Measurements from ENCODE around the gene POU2F1. TPM values are rescaled to one million over a fixed set of nuclear protein-coding genes. Genes with fewer than 3 reads are reported as not detected.

Gene POU2F1
- total and polyA plus RNA-seq, 8 donors, result 1.4 to 7.3 (median 5.8) TPM

- DNase-seq, result no peak
- H3K27me3 ChIP-seq, result no peaks in the 10 kb centered on the region
- peaks cover 0 to 8% (median 0%) of the 10 kb centered on the region in 3 donors for H3K4me1 ChIP-seq
- no peak overlapping the region for H3K27ac ChIP-seq
- intact Hi-C loops (cut with DNase I), result loop anchor here in 1 of 3 donors (5.0 kb wide), 1 partner anchor 175 kb away; no protein-coding TSS in a partner anchor
- TF ChIP-seq CTCF (IDR thresholded peaks at IDR 0.05), result no peak
- ATAC-seq, result no peak
- no peaks in the 10 kb centered on the region for H3K36me3 ChIP-seq
- no peak for FAIRE-seq
- H3K9me3 ChIP-seq, result no peaks in the 10 kb centered on the region
- no peak overlapping the region for H3K4me3 ChIP-seq
Observed at GRCh38 chr1:167266965-167267364, 46.3 kb downstream of the POU2F1 start.

GRCh38 chr1:167268347-167268787 is 47.7 kb downstream of the POU2F1 start:
- no peaks in the 10 kb centered on the region for H3K36me3 ChIP-seq
- FAIRE-seq, result no peak
- no peak for TF ChIP-seq CTCF (IDR thresholded peaks at IDR 0.05)
- 59 to 65% methylated on average over 2 of the region's 2 CpGs for WGBS, 2 donors
- ATAC-seq, result no peak
- H3K4me1 ChIP-seq, result peaks cover 0 to 8% (median 0%) of the 10 kb centered on the region in 3 donors
- no peaks in the 10 kb centered on the region for H3K27me3 ChIP-seq
- intact Hi-C loops (cut with DNase I), result loop anchor here in 1 of 3 donors (5.0 kb wide), 1 partner anchor 174 kb away; no protein-coding TSS in a partner anchor
- H3K27ac ChIP-seq, result no peak overlapping the region
- H3K4me3 ChIP-seq, result no peak overlapping the region
- H3K9me3 ChIP-seq, result no peaks in the 10 kb centered on the region
- DNase-seq, result no peak

- Histone ChIP-seq H3K27me3 (no peaks in the 10 kb centered on the region), H3K4me1 (no peaks in the 10 kb centered on the region), H3K4me3 (no peak overlapping the region), H3K36me3 (no peaks in the 10 kb centered on the region), H3K27ac (no peak overlapping the region), H3K9me3 (no peaks in the 10 kb centered on the region)
- no peak for TF ChIP-seq CTCF (IDR thresholded peaks at IDR 0.05)
- WGBS, 2 donors, result 72 to 79% methylated on average over 1 of the region's 1 CpG
- FAIRE-seq (no peak), ATAC-seq (no peak), DNase-seq (no peak)
- intact Hi-C loops (cut with DNase I), result no loop called here
Observed at GRCh38 chr1:167270349-167271092, 49.8 kb downstream of the POU2F1 start.

- H3K4me1 ChIP-seq, result no peaks in the 10 kb centered on the region
- 89 to 95% methylated on average over 3 of the region's 3 CpGs for WGBS, 2 donors
- no peak overlapping the region for H3K27ac ChIP-seq
- FAIRE-seq, result no peak
- no peak for ATAC-seq
- TF ChIP-seq CTCF (IDR thresholded peaks at IDR 0.05), result no peak
- intact Hi-C loops (cut with DNase I), result no loop called here
- H3K9me3 ChIP-seq, result no peaks in the 10 kb centered on the region
- no peak overlapping the region for H3K4me3 ChIP-seq
- no peaks in the 10 kb centered on the region for H3K27me3 ChIP-seq
- DNase-seq, result no peak
- no peaks in the 10 kb centered on the region for H3K36me3 ChIP-seq
Observed at GRCh38 chr1:167272369-167272957, 51.8 kb downstream of the POU2F1 start.

All from pancreas (tissue), 10 donors.